ENCODE data around the gene EPS8. TPM values are rescaled to one million over a fixed set of nuclear protein-coding genes. Genes with fewer than 3 reads are reported as not detected.
A peak's percentile ranks its signal among the peaks of the same experiment; 100 is the strongest.

Gene EPS8
- total RNA-seq, 1 experiment from 2014 or later, result 97.5 TPM

DNA sequence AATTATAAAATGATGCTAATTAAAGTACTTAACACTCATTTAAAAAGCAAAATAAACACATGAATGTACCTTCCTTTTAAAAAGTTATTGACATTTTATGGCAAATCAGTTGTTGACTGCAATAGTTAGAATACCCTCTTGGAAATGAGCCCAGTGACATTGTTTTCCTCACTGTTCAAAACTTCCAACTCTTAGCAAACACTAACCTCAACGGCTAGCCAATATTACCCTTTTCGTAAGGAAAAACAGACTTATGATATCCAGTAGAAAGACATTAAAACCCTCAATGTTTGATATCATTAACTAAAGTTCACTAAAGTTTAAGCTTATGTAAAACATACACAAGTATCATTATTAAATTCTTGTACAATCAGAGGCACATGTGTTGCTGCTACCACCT, 83.6 kb downstream of the EPS8 start:
- Mint-ChIP-seq H3K36me3 (ENCODE audit: insufficient read depth, unreplicated experiment) (peaks cover 15% of the 10 kb centered on the region), H3K4me3 (ENCODE audit: low read depth, unreplicated experiment) (peak overlapping the region; percentile 58), H3K4me1 (ENCODE audit: low read depth, unreplicated experiment) (peaks cover 85% of the 10 kb centered on the region), H3K27me3 (ENCODE audit: unreplicated experiment) (no peaks in the 10 kb centered on the region), H3K9me3 (ENCODE audit: low read depth, unreplicated experiment) (no peaks in the 10 kb centered on the region), H3K27ac (ENCODE audit: unreplicated experiment) (peak overlapping the region; percentile 93)
- no peak for DNase-seq
- BruUV-seq (replicated peaks), result no TSS peak
- TF ChIP-seq, protein P1, sequence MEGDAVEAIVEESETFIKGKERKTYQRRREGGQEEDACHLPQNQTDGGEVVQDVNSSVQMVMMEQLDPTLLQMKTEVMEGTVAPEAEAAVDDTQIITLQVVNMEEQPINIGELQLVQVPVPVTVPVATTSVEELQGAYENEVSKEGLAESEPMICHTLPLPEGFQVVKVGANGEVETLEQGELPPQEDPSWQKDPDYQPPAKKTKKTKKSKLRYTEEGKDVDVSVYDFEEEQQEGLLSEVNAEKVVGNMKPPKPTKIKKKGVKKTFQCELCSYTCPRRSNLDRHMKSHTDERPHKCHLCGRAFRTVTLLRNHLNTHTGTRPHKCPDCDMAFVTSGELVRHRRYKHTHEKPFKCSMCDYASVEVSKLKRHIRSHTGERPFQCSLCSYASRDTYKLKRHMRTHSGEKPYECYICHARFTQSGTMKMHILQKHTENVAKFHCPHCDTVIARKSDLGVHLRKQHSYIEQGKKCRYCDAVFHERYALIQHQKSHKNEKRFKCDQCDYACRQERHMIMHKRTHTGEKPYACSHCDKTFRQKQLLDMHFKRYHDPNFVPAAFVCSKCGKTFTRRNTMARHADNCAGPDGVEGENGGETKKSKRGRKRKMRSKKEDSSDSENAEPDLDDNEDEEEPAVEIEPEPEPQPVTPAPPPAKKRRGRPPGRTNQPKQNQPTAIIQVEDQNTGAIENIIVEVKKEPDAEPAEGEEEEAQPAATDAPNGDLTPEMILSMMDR (IDR thresholded peaks at IDR 0.05; ENCODE audit: unreplicated experiment), result no peak
- intact Hi-C loops (cut with micrococcal nuclease; ENCODE audit: unreplicated experiment), result no loop called here
- CTCF ChIA-PET, result interaction anchor here (0.7 to 1.1 kb wide), 4 partner anchors 12 to 70 kb away, joined by 3 to 4 read pairs (median 3); no protein-coding TSS in a partner anchor

DNA sequence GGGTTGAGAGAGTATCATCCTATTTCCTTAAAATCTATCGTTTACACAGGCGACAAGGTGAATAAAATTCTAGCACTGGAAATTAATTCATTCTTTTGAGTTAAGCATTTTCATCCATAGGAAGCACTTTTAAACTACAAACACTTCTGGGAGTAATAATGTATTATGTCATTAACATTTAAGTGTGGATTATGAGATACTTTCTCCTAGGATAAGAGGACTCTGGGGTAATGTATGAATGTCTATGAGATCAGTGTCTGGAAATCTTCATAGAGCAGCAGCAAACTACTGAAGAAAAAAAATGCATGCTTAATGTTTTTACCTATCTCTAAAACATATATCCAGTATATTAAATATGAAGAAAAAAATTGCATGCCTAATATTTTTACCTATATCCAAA, 86.9 kb downstream of the EPS8 start:
- peaks cover 11% of the 10 kb centered on the region for H3K36me3 Mint-ChIP-seq (ENCODE audit: insufficient read depth, unreplicated experiment)
- peak overlapping the region; percentile 87 for H3K27ac Mint-ChIP-seq (ENCODE audit: unreplicated experiment)
- no peak for DNase-seq
- H3K4me3 Mint-ChIP-seq (ENCODE audit: low read depth, unreplicated experiment), result no peak overlapping the region
- intact Hi-C loops (cut with micrococcal nuclease; ENCODE audit: unreplicated experiment), result loop anchor here (5.0 kb wide), 1 partner anchor 40 kb away; no protein-coding TSS in a partner anchor
- TF ChIP-seq, protein P1 (IDR thresholded peaks at IDR 0.05; ENCODE audit: unreplicated experiment), result no peak
- CTCF ChIA-PET, result no interaction called here
- peaks cover 89% of the 10 kb centered on the region for H3K4me1 Mint-ChIP-seq (ENCODE audit: low read depth, unreplicated experiment)
- no peaks in the 10 kb centered on the region for H3K9me3 Mint-ChIP-seq (ENCODE audit: low read depth, unreplicated experiment)
- BruUV-seq (replicated peaks), result no TSS peak
- H3K27me3 Mint-ChIP-seq (ENCODE audit: unreplicated experiment), result no peaks in the 10 kb centered on the region

DNA sequence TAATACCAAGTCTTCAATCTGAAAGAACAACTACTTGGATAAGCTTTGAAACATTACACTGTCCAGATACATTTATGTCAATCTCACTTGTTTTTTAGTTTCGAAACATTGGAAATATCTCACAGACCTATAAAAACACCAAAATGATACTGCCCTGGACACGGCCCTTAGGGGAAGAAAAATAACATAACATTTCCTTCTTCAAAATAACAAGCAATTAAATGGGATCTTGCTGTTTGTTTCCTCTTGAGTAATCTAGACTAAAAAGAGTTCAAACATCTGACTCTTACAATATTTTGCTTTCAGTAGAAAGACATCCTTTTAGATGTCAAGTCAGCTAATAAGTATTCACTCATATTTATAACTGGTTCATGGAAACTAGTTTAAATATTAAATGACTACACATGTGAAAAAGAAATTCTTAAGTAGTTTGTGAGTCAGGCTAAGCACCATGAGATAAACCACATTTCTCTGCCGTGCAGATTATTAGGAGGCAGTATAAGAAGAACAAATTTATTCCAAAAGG, 87.5 kb downstream of the EPS8 start:
- intact Hi-C loops (cut with micrococcal nuclease; ENCODE audit: unreplicated experiment), result loop anchor here (5.0 kb wide), 1 partner anchor 39 kb away; no protein-coding TSS in a partner anchor
- CTCF ChIA-PET, result interaction anchor here (0.6 kb wide), 1 partner anchor 10 kb away, joined by 3 read pairs; no protein-coding TSS in a partner anchor
- H3K9me3 Mint-ChIP-seq (ENCODE audit: low read depth, unreplicated experiment), result no peaks in the 10 kb centered on the region
- H3K4me1 Mint-ChIP-seq (ENCODE audit: low read depth, unreplicated experiment), result peaks cover 89% of the 10 kb centered on the region
- H3K4me3 Mint-ChIP-seq (ENCODE audit: low read depth, unreplicated experiment), result no peak overlapping the region
- TF ChIP-seq, protein P1 (IDR thresholded peaks at IDR 0.05; ENCODE audit: unreplicated experiment), result no peak
- H3K27me3 Mint-ChIP-seq (ENCODE audit: unreplicated experiment), result no peaks in the 10 kb centered on the region
- no TSS peak for BruUV-seq (replicated peaks)
- peaks cover 11% of the 10 kb centered on the region for H3K36me3 Mint-ChIP-seq (ENCODE audit: insufficient read depth, unreplicated experiment)
- no peak for DNase-seq
- peak overlapping the region; percentile 87 for H3K27ac Mint-ChIP-seq (ENCODE audit: unreplicated experiment)

DNA sequence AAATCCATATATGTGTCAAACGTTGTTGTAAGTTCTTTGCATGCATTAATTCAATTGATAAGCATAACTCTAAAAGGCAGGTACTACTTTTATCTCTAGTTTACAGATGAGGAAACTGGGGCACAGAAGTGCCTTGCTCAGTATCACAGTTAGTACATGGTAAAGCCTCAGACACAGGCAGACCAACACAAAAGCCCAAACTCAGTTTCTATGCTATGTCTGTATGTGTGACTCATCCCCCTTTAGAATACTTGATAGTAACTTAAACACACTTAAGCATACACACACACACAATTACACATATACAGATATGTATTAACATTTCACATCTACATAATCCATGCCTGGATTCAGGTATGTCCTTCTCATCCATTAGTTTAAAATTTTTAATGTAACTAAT, 88.0 kb downstream of the EPS8 start:
- CTCF ChIA-PET, result interaction anchor here (0.6 kb wide), 1 partner anchor 10 kb away, joined by 3 read pairs; no protein-coding TSS in a partner anchor
- intact Hi-C loops (cut with micrococcal nuclease; ENCODE audit: unreplicated experiment), result loop anchor here (5.0 kb wide), 1 partner anchor 39 kb away; no protein-coding TSS in a partner anchor
- Mint-ChIP-seq H3K9me3 (ENCODE audit: low read depth, unreplicated experiment) (no peaks in the 10 kb centered on the region), H3K27ac (ENCODE audit: unreplicated experiment) (peak overlapping the region; percentile 87), H3K36me3 (ENCODE audit: insufficient read depth, unreplicated experiment) (peaks cover 11% of the 10 kb centered on the region), H3K27me3 (ENCODE audit: unreplicated experiment) (no peaks in the 10 kb centered on the region), H3K4me1 (ENCODE audit: low read depth, unreplicated experiment) (peaks cover 88% of the 10 kb centered on the region), H3K4me3 (ENCODE audit: low read depth, unreplicated experiment) (no peak overlapping the region)
- TF ChIP-seq, protein P1 (IDR thresholded peaks at IDR 0.05; ENCODE audit: unreplicated experiment), result no peak
- BruUV-seq (replicated peaks), result no TSS peak
- DNase-seq, result no peak

All from Calu3 (cell line).